Measurements from ENCODE around the gene FNBP1L. TPM values are rescaled to one million over a fixed set of nuclear protein-coding genes. Genes with fewer than 3 reads are reported as not detected.

The FNBP1L gene
- total and polyA plus RNA-seq, 10 of the 15 experiments (the other 5 are each of a cell fraction or from before 2014, with no cell fraction given) = 0.02 to 0.12 (median 0.07) TPM; not detected in 4

GRCh38 chr1:93411000-93411399 is 36.9 kb upstream of the FNBP1L start (continued):
- TF ChIP-seq ZNF592 (IDR thresholded peaks at IDR 0.05) (no peak), TAF1 (IDR thresholded peaks at IDR 0.05; ENCODE audit: borderline replicate concordance, low read depth, low read length) (no peak), IRF3 (IDR thresholded peaks at IDR 0.05) (no peak), FOXM1 (IDR thresholded peaks at IDR 0.05; ENCODE audit: low read depth, low read length) (no peak), E2F4 (IDR thresholded peaks at IDR 0.05; ENCODE audit: low read depth, low read length) (no peak), MYC (IDR thresholded peaks at IDR 0.05; ENCODE audit: insufficient read depth, insufficient read length, insufficient replicate concordance, low read length, severe bottlenecking) (no peak), ATF2 (IDR thresholded peaks at IDR 0.05; ENCODE audit: low read length) (no peak)

Data from GM12878 (cell line).